Activated naive CD4-positive, alpha-beta T cell (primary cell): ENCODE results near the gene CACNA2D4.

Source experiments
- DNase-seq, 4 experiments: peaks; one replicate each; lab custom pipeline; 2025; lab: John Stamatoyannopoulos, UW

Gene CACNA2D4

DNA sequence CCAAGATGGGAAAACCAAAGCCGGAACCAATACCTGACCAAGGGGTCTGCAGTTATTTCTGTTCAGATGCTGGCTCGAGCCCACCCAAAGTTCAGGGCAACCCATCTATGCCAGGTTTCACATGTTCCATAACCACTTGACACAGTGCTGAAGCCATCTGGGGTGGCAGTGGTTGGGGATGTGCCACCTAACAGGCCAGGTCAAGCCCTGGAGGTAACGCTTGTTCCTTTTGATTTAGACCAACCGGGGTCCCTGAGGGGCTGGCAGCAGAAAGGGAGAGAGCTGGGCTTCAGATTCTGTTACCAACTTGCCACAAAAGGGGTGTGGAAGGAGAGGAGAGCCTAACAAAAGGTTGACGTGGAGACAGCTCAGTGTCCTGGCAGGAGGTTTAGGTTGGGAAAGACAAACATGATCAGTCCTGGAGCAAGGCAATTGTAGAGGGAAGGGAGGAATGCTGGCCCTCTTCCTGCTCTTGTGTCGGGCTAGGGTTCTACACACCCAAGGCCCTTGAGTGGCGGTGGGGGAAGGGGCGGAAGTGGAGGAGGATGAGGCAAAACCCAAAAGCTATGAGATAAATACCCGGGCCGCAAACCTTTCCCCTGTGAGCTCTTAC, 31.9 kb downstream of the CACNA2D4 start:
- DNase-seq = no peak

GRCh38 chr12:1885599-1886245, 32.7 kb downstream of the CACNA2D4 start:
- no peak for DNase-seq

GRCh38 chr12:1885082-1885596, 33.3 kb downstream of the CACNA2D4 start:
- DNase-seq = no peak

GRCh38 chr12:1884651-1885050, 33.8 kb downstream of the CACNA2D4 start:
- DNase-seq = no peak

GRCh38 chr12:1883513-1883912, 34.9 kb downstream of the CACNA2D4 start:
- no peak for DNase-seq

DNA sequence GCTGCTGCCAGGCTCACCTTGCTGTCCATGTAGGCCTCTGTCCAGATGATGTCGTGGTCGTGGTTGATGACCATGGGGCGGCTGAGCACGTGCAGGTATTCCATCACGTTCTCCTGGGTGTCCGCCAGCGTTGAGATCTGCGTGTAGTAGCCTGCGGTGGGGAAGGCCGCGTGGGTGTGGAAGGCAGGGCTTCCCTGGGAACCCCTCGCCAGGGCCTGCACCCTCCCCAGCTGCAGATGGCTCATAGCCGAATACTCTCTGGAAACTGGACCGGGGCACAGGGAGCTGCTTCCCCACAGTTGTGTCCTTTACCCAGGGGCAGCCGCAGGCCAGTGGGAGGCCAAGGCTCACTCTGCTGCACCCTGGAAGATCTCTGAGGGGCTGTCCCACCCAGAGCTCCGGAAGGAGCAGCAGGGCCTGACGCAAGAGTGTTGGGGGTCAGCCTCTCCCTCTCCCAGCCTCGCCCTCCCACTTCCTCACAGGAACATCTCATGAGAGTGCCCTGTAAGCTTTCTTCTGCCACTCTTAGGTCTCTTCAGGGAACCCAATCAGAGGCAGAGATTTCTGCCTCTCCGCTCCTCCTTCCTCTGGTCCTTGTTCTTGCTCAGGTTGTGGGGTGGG, 35.5 kb downstream of the CACNA2D4 start:
- no peak for DNase-seq

DNA sequence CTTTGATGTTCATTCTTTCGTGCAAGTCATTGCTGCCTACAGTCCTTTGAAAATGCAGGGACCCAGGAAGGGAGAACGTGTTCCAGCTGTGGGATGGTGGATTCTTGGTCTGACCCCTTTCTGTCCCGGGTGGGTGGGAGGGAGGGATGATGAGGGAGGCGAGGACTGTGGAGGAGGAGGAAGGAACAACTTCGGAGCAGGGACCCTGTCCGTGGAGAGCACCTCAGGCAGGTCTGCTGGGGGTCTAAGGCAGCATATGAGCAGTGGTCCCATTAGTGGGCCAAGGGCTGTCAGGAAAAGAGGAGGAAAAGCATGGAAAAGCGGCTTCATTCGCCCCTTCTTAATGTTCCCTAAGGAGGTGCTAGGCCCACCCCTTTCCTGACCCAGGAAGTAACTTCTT, 36.0 kb downstream of the CACNA2D4 start:
- DNase-seq = no peak

DNA sequence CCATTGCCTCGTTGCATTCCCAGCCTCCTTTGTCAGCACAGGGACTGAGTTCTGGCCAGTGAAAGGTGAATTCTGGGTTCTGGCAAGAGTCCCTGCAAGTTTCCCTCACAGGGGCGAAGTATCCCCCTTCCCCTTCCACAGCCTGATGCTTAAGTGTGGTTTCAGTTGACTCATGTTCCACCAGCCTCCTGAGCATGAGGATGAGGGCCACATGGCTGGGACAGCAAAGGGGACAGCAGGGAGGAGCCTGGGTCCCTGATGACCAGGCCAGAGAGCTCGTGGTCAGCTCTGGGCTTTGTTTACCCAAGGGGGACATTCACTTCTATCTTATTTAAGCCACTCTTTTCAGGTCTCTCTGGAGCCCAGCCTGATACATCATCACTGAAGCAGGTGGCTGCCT, 36.5 kb downstream of the CACNA2D4 start:
- no peak for DNase-seq

DNA sequence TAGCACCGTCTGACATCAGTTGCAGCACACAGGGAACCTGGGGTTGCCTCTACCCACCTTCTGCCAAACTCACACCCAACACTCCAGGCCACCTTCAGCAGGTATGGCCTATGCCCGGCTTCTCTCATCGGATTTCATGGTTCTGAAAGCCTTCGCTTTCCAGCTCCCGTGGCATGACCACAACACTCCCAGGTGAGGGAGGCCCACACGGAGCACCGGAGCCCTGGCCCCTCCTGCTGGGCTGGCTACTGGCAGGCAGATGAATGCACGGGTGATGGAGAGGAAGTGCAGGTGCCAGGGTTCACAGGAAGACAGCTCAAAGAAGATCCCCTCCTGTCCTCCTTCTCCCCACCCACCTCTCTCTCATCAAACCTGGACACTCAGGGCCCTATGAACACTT, 37.2 kb downstream of the CACNA2D4 start:
- no peak for DNase-seq

- no peak for DNase-seq
Measured at GRCh38 chr12:1880876-1881275, 37.6 kb downstream of the CACNA2D4 start.

DNA sequence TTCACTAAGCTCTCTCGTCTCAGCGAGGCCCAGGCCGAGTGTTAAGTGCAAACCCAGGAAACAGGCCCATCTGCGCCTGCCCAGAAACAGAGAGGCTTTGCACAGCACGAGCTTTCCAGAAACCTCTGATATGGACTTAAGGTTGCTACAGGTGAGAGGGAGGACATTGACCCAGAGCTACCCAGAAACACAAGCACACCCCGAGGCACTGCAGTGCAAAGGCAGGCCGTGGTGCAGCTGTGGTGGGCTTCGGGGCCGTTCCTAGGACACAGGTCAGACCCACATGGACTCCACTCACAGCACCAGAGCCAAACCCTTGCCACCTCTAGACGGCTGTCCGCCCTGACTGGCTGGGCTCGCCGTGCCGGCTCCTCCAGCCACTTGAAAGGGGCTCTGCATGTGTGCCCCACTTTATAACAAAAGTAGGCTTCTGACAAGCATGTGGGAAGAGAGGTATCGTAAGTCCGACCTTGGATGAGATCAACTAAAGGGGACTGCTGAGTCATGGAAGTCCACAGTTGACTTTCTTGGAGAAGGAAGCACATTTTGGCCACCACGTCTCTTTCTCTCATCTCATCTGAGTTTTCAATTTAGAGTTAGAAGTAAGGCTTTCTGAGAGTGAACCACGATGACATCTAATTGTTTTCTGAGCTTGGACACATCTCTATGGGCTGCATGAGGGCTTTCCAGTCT, 38.2 kb downstream of the CACNA2D4 start:
- no peak for DNase-seq

DNA sequence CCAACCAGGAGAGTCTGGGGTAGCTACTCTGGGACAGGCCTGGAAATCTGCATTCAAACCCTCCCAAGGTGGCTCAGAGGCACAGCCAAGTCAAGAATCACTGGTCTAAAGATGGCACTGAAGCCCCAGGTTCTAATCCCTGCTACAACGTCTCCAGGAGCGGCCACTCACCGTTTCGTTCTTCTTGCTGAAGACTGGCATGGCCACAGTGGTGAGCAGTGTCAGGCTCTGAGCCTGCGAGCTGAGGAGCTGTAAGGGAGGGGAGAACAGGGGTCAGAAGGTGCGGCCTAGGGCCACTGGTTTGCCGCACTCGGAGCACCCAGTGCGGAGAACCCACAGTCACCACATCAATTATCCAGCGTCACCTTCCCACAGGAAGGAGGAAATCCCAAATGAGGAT, 38.8 kb downstream of the CACNA2D4 start:
- DNase-seq = no peak

- DNase-seq = no peak
Measured at GRCh38 chr12:1878695-1879094, 39.8 kb downstream of the CACNA2D4 start.

DNA sequence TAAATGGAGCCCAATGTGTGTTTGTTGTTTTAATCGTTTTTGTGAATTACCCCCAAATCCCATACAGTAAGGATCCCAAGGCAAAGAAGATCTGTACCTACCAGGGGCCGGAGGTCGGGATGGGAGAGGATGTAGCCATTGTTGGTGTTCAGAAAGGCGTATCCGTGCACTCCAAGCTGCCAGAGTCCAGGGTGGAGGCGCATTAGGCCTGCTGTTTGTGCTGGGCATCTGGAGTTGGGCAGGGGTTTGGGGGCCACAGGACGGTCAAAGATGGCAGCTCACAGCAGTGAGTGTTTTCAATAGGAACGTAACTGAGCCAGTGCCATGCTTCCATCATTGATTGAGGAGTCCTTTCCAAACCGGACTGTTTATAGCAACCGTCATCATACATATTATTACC, 40.2 kb downstream of the CACNA2D4 start:
- no peak for DNase-seq

- DNase-seq = no peak
Measured at GRCh38 chr12:1877169-1877878, 41.1 kb downstream of the CACNA2D4 start.

DNA sequence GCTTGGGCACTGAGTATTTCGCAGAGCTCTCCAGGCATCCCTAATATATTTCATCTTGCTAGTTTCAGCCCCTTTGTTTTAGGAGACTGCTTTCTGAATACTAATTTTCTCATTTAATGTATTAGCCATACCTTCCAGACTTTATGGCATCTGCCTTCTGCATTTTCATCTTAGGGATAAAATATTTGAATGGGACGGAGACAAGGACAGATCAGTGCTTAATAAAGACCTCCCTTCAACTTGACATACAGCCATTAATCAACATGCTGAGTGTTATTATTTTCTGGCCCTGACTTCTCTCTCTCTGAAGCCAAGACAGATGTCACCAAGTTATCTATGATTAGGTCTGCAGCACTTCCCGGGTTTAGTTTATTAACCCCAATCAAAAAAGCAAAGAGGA, 42.4 kb downstream of the CACNA2D4 start:
- DNase-seq = no peak

DNA sequence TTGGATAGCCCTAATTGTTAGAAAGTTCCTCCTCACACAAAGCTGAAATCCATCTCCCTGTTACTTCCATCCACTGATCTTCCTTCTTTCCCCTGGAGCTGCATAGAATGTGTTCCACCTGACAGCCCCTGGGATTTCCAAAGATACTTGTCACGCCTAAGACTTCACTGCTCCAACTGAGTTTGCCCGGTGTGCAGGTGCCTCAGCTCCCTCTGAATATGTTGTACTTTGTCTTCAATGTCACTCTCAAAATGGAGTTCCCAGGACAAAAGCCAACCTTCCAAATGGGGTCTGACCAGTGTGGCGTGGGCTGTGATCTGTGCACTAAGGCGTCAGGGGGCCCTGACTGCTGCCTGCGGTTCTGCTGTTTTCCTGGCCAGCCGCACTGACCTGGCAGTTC, 42.8 kb downstream of the CACNA2D4 start:
- DNase-seq = no peak

GRCh38 chr12:1873531-1874510, 44.6 kb downstream of the CACNA2D4 start:
- no peak for DNase-seq

DNA sequence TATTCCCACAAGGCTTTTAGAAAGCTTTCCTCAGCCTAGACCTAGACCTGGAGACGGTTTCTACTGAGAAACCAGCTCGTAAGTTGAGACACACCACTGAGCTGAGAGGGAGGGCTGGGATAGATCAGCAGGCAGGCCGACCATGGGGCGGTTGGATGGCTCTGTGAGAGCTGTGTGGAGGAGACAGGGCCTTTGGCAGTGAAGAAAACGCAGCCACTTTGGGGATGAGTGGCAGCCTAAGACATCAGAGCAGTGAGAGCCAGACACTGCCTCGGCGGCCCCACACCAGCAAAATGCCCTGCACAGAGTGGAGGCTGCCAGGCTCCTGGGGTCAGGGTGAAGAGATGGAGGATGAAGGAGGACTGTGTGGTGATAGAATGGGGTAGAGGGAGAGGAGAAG, 46.0 kb downstream of the CACNA2D4 start:
- no peak for DNase-seq

- DNase-seq = no peak
Measured at GRCh38 chr12:1872001-1872400, 46.5 kb downstream of the CACNA2D4 start.
